Activated naive CD8-positive, alpha-beta T cell (primary cell): Measurements from ENCODE around the gene TTC21B.
A peak's percentile ranks its signal among the peaks of the same experiment; 100 is the strongest.

Source experiments
- H3K27ac Mint-ChIP-seq: one replicate; pipeline ENCODE4 v1.8.0; 2021; ENCODE audit warnings: mixed read lengths
- H3K27me3 Mint-ChIP-seq: one replicate; pipeline ENCODE4 v1.8.0; 2021; ENCODE audit warnings: mixed read lengths
- H3K36me3 Mint-ChIP-seq: one replicate; pipeline ENCODE4 v1.8.0; 2021; ENCODE audit warnings: mixed read lengths
- H3K4me1 Mint-ChIP-seq: one replicate; pipeline ENCODE4 v1.8.0; 2021; ENCODE audit warnings: low read depth, mixed read lengths
- H3K4me3 Mint-ChIP-seq: one replicate; pipeline ENCODE4 v1.8.0; 2021; ENCODE audit warnings: mild to moderate bottlenecking, mixed read lengths
- H3K9me3 Mint-ChIP-seq: one replicate; pipeline ENCODE4 v1.8.0; 2021; ENCODE audit warnings: low read depth, mixed read lengths

The TTC21B gene

GRCh38 chr2:165952085-165952484, 1.5 kb downstream of the TTC21B start:
- H3K4me1 Mint-ChIP-seq = peaks cover 25% of the 10 kb centered on the region
- H3K36me3 Mint-ChIP-seq = peaks cover 2% of the 10 kb centered on the region

GRCh38 chr2:165950438-165950837, 3.1 kb downstream of the TTC21B start:
- no peaks in the 10 kb centered on the region for H3K27me3 Mint-ChIP-seq
- no peaks in the 10 kb centered on the region for H3K9me3 Mint-ChIP-seq

More at GRCh38 chr2:165952085-165952484, 1.5 kb downstream of the TTC21B start:
- Mint-ChIP-seq H3K9me3 (no peaks in the 10 kb centered on the region), H3K27ac (no peak overlapping the region), H3K4me3 (no peak overlapping the region), H3K27me3 (no peaks in the 10 kb centered on the region)

DNA sequence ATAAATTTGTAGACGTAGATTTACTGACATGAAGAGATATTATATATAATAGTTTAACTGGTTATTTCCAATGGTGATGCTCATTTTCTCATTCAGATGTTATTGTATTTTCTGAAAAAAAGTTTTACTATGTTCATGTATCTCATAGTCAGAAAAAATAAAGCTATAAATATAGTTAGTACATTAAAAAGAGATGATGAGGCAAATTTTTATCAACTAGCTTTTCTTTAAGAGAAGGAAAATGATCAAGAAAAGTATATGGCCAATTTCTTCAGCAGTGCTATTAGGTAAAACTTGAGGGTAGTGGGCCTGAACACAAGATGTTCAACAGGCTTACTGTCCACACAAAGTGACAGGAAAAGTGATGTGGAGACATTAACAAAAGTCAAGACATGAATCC, 11.7 kb downstream of the TTC21B start:
- Mint-ChIP-seq H3K27ac (peak overlapping the region; percentile 18), H3K4me3 (no peak overlapping the region), H3K9me3 (no peaks in the 10 kb centered on the region), H3K4me1 (peaks cover 11% of the 10 kb centered on the region), H3K36me3 (peaks cover 26% of the 10 kb centered on the region), H3K27me3 (no peaks in the 10 kb centered on the region)

More at GRCh38 chr2:165950438-165950837, 3.1 kb downstream of the TTC21B start:
- peaks cover 2% of the 10 kb centered on the region for H3K36me3 Mint-ChIP-seq
- H3K27ac Mint-ChIP-seq = no peak overlapping the region
- H3K4me1 Mint-ChIP-seq = peaks cover 20% of the 10 kb centered on the region
- H3K4me3 Mint-ChIP-seq = no peak overlapping the region

DNA sequence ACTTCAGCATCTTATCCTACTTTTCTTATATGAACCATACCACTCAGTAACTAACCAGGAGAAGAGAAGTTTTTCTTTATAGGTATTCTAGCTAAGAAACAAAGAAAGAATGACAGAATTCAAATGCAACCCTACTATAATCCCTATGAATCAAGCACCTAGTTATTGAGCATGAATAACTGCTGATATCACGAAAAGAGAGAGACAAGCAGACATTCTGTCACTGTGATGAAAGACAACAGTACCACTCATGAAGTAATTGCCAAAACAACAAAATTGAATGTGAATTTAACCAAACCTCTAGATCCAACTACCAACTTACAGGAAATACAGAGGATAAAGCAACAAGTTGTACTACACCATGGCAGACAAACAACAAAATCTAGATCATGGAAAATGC, 15.3 kb downstream of the TTC21B start:
- no peaks in the 10 kb centered on the region for H3K27me3 Mint-ChIP-seq
- H3K4me3 Mint-ChIP-seq = no peak overlapping the region
- H3K27ac Mint-ChIP-seq = peak overlapping the region; percentile 64
- H3K9me3 Mint-ChIP-seq = no peaks in the 10 kb centered on the region
- peaks cover 21% of the 10 kb centered on the region for H3K36me3 Mint-ChIP-seq
- peaks cover 11% of the 10 kb centered on the region for H3K4me1 Mint-ChIP-seq

- Mint-ChIP-seq H3K36me3 (peaks cover 8% of the 10 kb centered on the region), H3K9me3 (no peaks in the 10 kb centered on the region), H3K4me3 (no peak overlapping the region), H3K27me3 (no peaks in the 10 kb centered on the region), H3K27ac (no peak overlapping the region), H3K4me1 (peaks cover 4% of the 10 kb centered on the region)
These were observed 20.2 kb downstream of the TTC21B start for GRCh38 chr2:165933211-165933910.

GRCh38 chr2:165927774-165928173, 25.8 kb downstream of the TTC21B start:
- Mint-ChIP-seq H3K27me3 (no peaks in the 10 kb centered on the region), H3K36me3 (peaks cover 12% of the 10 kb centered on the region), H3K27ac (no peak overlapping the region), H3K9me3 (no peaks in the 10 kb centered on the region), H3K4me3 (no peak overlapping the region), H3K4me1 (no peaks in the 10 kb centered on the region)

DNA sequence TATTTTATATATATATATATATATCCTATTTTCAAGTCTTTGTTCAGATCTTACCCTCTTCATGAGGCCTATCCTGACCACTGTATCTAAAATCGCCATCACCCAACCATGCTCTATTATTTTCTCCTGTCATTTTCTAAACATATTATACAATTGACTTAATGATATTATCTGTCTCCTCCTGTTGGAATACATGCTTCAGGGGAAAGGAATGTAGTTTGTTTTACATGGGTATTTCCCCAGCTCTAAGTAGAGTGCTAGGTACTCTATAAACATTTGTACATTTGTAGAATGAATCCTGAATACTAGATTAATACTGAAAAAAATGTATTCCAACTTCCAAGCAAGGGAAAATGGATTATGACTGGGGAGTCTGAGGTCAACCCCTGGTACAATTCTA, 26.2 kb downstream of the TTC21B start:
- Mint-ChIP-seq H3K9me3 (no peaks in the 10 kb centered on the region), H3K4me3 (no peak overlapping the region), H3K27ac (no peak overlapping the region), H3K27me3 (no peaks in the 10 kb centered on the region), H3K4me1 (no peaks in the 10 kb centered on the region), H3K36me3 (peaks cover 14% of the 10 kb centered on the region)

DNA sequence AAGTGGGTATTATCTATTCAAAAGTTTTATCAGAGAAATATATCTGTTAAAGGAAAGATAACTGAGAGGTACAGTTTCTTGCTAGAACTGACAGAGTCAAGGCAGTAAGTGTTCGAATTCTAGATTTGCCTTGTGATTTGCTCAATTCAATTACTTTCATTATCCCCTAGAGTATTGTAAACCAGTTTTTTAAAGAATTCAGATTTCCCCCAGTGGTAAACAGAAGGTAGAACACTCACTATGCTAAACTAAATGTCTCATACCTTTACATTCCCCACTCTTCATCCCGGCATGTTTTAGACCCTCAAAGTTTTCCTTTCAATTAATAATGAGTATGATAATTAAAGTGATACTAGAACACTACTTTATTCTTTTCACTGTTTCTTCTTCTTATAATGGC, 28.6 kb downstream of the TTC21B start:
- Mint-ChIP-seq H3K27me3 (no peaks in the 10 kb centered on the region), H3K27ac (no peak overlapping the region), H3K4me3 (no peak overlapping the region), H3K4me1 (no peaks in the 10 kb centered on the region), H3K9me3 (no peaks in the 10 kb centered on the region), H3K36me3 (peaks cover 16% of the 10 kb centered on the region)

- Mint-ChIP-seq H3K4me3 (no peak overlapping the region), H3K36me3 (peaks cover 13% of the 10 kb centered on the region), H3K9me3 (no peaks in the 10 kb centered on the region), H3K4me1 (no peaks in the 10 kb centered on the region), H3K27ac (no peak overlapping the region), H3K27me3 (no peaks in the 10 kb centered on the region)
These were observed 32.8 kb downstream of the TTC21B start for GRCh38 chr2:165920748-165921147.

DNA sequence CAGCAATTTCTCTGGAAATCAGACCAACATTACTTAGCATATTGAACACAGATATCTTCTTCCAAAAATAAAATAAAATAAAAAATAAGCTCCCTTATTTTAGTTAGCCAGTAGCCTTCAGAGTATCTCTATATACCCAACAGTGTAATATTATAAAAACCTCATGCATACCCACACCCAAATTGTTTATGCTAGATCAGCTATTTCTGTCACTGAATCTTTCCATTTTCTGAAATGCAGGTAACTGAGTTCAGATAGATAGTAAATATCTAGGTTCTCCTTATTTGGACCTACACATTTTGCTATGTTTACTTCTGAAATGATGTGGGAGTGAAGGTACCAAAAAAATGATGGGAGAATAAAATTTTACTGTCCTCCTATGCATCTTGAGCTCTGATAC, 39.9 kb downstream of the TTC21B start:
- no peaks in the 10 kb centered on the region for H3K27me3 Mint-ChIP-seq
- H3K36me3 Mint-ChIP-seq = peaks cover 14% of the 10 kb centered on the region
- H3K4me3 Mint-ChIP-seq = no peak overlapping the region
- no peaks in the 10 kb centered on the region for H3K4me1 Mint-ChIP-seq
- no peak overlapping the region for H3K27ac Mint-ChIP-seq
- no peaks in the 10 kb centered on the region for H3K9me3 Mint-ChIP-seq

DNA sequence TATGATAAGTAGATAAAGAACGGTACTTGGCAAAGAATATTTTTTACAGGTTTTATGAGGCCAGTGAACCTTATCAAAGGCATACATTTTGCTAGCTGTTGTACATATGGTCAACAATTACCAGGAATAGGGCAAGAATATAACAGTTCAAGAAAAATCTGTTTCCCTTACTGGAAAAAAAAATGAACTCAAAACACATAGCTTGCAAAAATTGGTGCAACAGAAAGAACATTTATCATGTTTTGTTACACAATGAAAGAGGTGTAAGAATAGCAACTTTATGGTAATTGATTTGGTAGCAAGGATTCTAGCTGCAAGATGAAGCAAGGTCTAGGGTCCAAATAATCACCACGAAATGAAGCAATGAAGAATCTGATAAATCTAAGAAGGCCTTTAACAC, 41.6 kb downstream of the TTC21B start:
- no peak overlapping the region for H3K27ac Mint-ChIP-seq
- H3K9me3 Mint-ChIP-seq = no peaks in the 10 kb centered on the region
- H3K36me3 Mint-ChIP-seq = peaks cover 9% of the 10 kb centered on the region
- H3K27me3 Mint-ChIP-seq = no peaks in the 10 kb centered on the region
- no peaks in the 10 kb centered on the region for H3K4me1 Mint-ChIP-seq
- H3K4me3 Mint-ChIP-seq = no peak overlapping the region

DNA sequence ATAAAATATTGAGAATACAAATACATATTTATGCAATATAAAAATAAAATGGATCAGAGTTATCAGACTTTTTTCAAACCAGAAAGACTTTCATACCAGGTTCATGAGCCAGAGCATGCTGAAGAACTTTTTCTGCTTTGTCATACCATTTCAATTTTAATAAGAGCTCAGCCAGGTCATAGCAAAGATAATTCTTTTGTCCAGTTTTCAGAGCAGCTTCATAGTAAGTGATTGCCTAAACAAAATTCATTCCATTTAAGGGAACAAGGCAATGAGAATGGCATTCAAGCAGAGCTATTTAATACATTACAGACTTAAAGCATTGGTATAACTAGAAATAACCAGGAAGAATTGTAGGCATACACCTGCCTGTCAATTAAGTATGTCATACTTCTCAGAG, 42.3 kb downstream of the TTC21B start:
- Mint-ChIP-seq H3K36me3 (peaks cover 7% of the 10 kb centered on the region), H3K4me3 (no peak overlapping the region), H3K9me3 (no peaks in the 10 kb centered on the region)

DNA sequence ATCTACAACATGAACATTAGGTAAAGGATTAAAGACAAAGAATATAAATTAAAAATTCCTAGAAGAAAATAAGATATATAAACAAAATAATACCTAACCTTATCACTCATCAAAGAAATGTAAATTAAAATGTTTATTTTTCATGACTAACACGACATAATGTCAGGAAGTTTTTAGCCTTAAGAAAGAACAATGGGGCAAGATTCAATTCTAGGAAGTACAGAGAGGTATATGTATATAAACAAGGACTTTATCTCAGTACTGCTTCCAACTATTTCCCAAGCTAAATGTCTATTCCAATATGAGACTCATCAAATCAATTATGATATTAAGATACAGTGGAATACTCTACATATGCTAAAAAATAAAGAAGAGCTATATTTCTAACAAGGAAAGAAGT, 44.1 kb downstream of the TTC21B start:
- Mint-ChIP-seq H3K27me3 (no peaks in the 10 kb centered on the region), H3K27ac (no peak overlapping the region), H3K36me3 (peaks cover 13% of the 10 kb centered on the region), H3K4me1 (no peaks in the 10 kb centered on the region), H3K4me3 (no peak overlapping the region), H3K9me3 (no peaks in the 10 kb centered on the region)

More for the DNA sequence above, 42.3 kb downstream of the TTC21B start:
- Mint-ChIP-seq H3K4me1 (no peaks in the 10 kb centered on the region), H3K27me3 (no peaks in the 10 kb centered on the region), H3K27ac (no peak overlapping the region)

DNA sequence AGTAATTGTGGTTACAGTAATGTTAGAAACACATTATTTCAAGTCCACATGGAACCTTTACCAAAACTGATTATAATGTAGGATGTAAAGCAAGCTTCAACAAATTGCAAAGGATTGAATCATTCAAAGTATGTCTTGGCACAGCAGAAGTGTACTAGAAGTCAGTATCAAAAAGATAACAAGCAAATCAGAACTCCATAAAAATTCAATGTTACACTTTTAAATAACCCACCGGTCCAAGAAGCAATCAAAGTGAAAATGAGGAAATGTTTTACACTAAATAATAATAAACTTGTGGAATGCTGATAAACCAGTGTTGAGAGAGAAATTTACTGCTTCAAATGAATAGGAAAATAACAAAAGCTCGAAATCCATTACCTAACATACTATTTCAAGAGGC, 47.7 kb downstream of the TTC21B start:
- H3K27ac Mint-ChIP-seq = no peak overlapping the region
- peaks cover 8% of the 10 kb centered on the region for H3K4me1 Mint-ChIP-seq
- no peaks in the 10 kb centered on the region for H3K27me3 Mint-ChIP-seq
- H3K9me3 Mint-ChIP-seq = no peaks in the 10 kb centered on the region
- no peak overlapping the region for H3K4me3 Mint-ChIP-seq
- H3K36me3 Mint-ChIP-seq = peaks cover 11% of the 10 kb centered on the region

- peaks cover 11% of the 10 kb centered on the region for H3K36me3 Mint-ChIP-seq
- H3K9me3 Mint-ChIP-seq = no peaks in the 10 kb centered on the region
- no peak overlapping the region for H3K4me3 Mint-ChIP-seq
These were observed 48.3 kb downstream of the TTC21B start for GRCh38 chr2:165905269-165905668.

DNA sequence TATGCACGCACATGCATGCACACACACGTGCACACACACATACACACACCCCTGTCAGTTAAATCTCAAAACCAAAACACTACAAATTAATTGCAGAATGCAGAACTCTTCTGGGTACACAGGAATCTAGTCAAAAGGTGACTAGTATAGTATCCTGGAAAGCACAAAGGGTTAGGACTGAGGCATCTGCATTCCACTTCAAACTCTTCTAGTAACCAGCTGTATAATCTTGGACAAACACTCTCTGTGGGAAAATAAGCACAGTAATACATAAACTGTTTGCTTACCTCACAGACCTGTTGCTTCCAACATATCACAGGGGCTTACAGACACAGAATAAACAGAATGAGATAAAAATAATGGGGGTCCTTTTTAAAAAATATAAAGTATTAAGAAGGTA, 49.1 kb downstream of the TTC21B start:
- no peaks in the 10 kb centered on the region for H3K27me3 Mint-ChIP-seq
- H3K27ac Mint-ChIP-seq = no peak overlapping the region
- H3K36me3 Mint-ChIP-seq = peaks cover 9% of the 10 kb centered on the region
- H3K9me3 Mint-ChIP-seq = no peaks in the 10 kb centered on the region
- H3K4me1 Mint-ChIP-seq = peaks cover 8% of the 10 kb centered on the region
- no peak overlapping the region for H3K4me3 Mint-ChIP-seq

More at GRCh38 chr2:165905269-165905668, 48.3 kb downstream of the TTC21B start:
- H3K27me3 Mint-ChIP-seq = no peaks in the 10 kb centered on the region
- peaks cover 8% of the 10 kb centered on the region for H3K4me1 Mint-ChIP-seq
- H3K27ac Mint-ChIP-seq = no peak overlapping the region
